A549 (cell line): ENCODE data around the gene FHIT. TPM values are rescaled to one million over a fixed set of nuclear protein-coding genes. Genes with fewer than 3 reads are reported as not detected.

Experiments
- ATAC-seq, 2 experiments: fragments of 200-7000 bp in 1 of 2; fragments of >200 bp in 1 of 2; cut with Nextera tagmentation in 1 of 2; cut with Tn5 transposase in 1 of 2; 3 replicates each; pipeline versions ENCODE4 v1.8.0 to v1.9.1; 2018 to 2020; ENCODE audit warnings: mild to moderate bottlenecking in 1 of 2, moderate library complexity in 1 of 2
- CTCF ChIA-PET: fragments of 300-600 bp; sonication (Branson Sonifier 250); formaldehyde crosslinking; extraction: SDS; loops from one replicate; lab custom pipeline; 2021; ENCODE audit warnings: antibody characterized with exemption, inconsistent platforms; lab: Yijun Ruan, JAX
- POLR2A ChIA-PET: fragments of 350-600 bp; formaldehyde crosslinking; extraction: SDS; loops from one replicate; lab custom pipeline; 2021; ENCODE audit warnings: antibody characterized with exemption, inconsistent platforms; lab: Yijun Ruan, JAX
- DNase-seq, 2 experiments: peaks; one replicate each; pipeline versions ENCODE4 v3.0.0 to v3.0.0-alpha.2; 2011 to 2016; ENCODE audit warnings: low read depth in 1 of 2, low spot score in 1 of 2
- FAIRE-seq: peaks from 2 replicates; lab custom pipeline; 2011; peaks lifted over from hg19 to GRCh38; lab: Jason Lieb, UNC
- H3K27ac ChIP-seq, 2 experiments: fragments of >200 bp; sonication (Bioruptor Twin); formaldehyde crosslinking; 3 replicates each; pipeline ENCODE4 v1.5.1; 2016 to 2017
- H3K4me1 ChIP-seq: fragments of >200 bp; sonication (Bioruptor Twin); formaldehyde crosslinking; 3 replicates; pipeline ENCODE4 v1.6.1; 2016
- H3K4me2 ChIP-seq: fragments of >200 bp; sonication (Bioruptor Twin); formaldehyde crosslinking; 3 replicates; pipeline ENCODE4 v1.6.1; 2016
- H3K4me3 ChIP-seq: fragments of >200 bp; sonication (Bioruptor Twin); formaldehyde crosslinking; 3 replicates; pipeline ENCODE4 v1.5.1; 2016
- H3K9me3 ChIP-seq: fragments of >200 bp; sonication (Bioruptor Twin); formaldehyde crosslinking; 3 replicates; pipeline ENCODE4 v1.6.1; 2016
- BHLHE40 ChIP-seq: IDR thresholded peaks from 2 replicates; pipeline ENCODE4 v1.6.1; 2012; ENCODE audit warnings: low read depth, low read length, inconsistent platforms
- CBX2 ChIP-seq: fragments of 200-600 bp; sonication (generic); IDR thresholded peaks from 2 replicates; pipeline ENCODE4 v1.6.1; 2016; ENCODE audit warnings: low read depth, mild to moderate bottlenecking, borderline replicate concordance
- CBX8 ChIP-seq: fragments of 200-600 bp; sonication (generic); IDR thresholded peaks from 2 replicates; pipeline ENCODE4 v1.6.1; 2016
- CEBPB ChIP-seq, 2 experiments: fragments of >200 bp in 1 of 2; sonication (Bioruptor Twin) in 1 of 2; formaldehyde crosslinking in 1 of 2; IDR thresholded peaks; 2 replicates each; pipeline ENCODE4 v1.6.1; 2012 to 2016
- EHF ChIP-seq: fragments of 250-450 bp; sonication (Bioruptor Pico); IDR thresholded peaks from 2 replicates; pipeline ENCODE4 v1.5.0; 2020; ENCODE audit warnings: mild to moderate bottlenecking
- FOSB ChIP-seq: fragments of 250-450 bp; sonication (Bioruptor Pico); IDR thresholded peaks from 2 replicates; pipeline ENCODE4 v1.5.0; 2020; ENCODE audit warnings: mild to moderate bottlenecking, moderate library complexity
- GATA3 ChIP-seq: IDR thresholded peaks from 2 replicates; pipeline ENCODE4 v1.6.1; 2012; ENCODE audit warnings: borderline replicate concordance
- HDAC2 ChIP-seq: fragments of 200-600 bp; sonication (generic); IDR thresholded peaks from 2 replicates; pipeline ENCODE4 v1.6.1; 2016
- HEYL ChIP-seq: fragments of 250-450 bp; sonication (Bioruptor Pico); IDR thresholded peaks from 2 replicates; pipeline ENCODE4 v1.8.0; 2021; ENCODE audit warnings: mild to moderate bottlenecking, moderate library complexity
- HOXA7 ChIP-seq: fragments of 250-450 bp; sonication (Bioruptor Pico); IDR thresholded peaks from 2 replicates; pipeline ENCODE4 v1.5.0; 2020; ENCODE audit warnings: mild to moderate bottlenecking, moderate library complexity
- JUN ChIP-seq, 2 experiments: fragments of >200 bp; sonication (Bioruptor Twin); formaldehyde crosslinking; IDR thresholded peaks; 2 replicates in 1 of 2; 3 replicates in 1 of 2; pipeline ENCODE4 v1.6.1; 2016 to 2017
- JUNB ChIP-seq: fragments of >200 bp; sonication (Bioruptor Twin); formaldehyde crosslinking; IDR thresholded peaks from 2 replicates; pipeline ENCODE4 v1.6.1; 2016
- KDM1A ChIP-seq: fragments of 200-600 bp; sonication (generic); IDR thresholded peaks from 2 replicates; pipeline ENCODE4 v1.6.1; 2016; ENCODE audit warnings: low read depth, mild to moderate bottlenecking
- KDM5A ChIP-seq: fragments of 200-600 bp; sonication (generic); IDR thresholded peaks from 2 replicates; pipeline ENCODE4 v1.6.1; 2016; ENCODE audit warnings: antibody characterized with exemption, mild to moderate bottlenecking
- MAFK ChIP-seq: fragments of 450-650 bp; IDR thresholded peaks from 2 replicates; pipeline ENCODE4 v1.6.1; 2014; ENCODE audit not compliant: partially characterized antibody
- NR3C1 ChIP-seq: fragments of >200 bp; sonication (Bioruptor Twin); formaldehyde crosslinking; IDR thresholded peaks from 3 replicates; pipeline ENCODE4 v1.6.1; 2017
- POLR2AphosphoS2 ChIP-seq: conservative IDR thresholded peaks from 2 replicates; pipeline ENCODE4 v1.6.1; 2012; ENCODE audit warnings: low read length, improper control_type of control experiment, inconsistent platforms
- SREBF2 ChIP-seq: fragments of 450-650 bp; IDR thresholded peaks from 2 replicates; pipeline ENCODE4 v1.6.1; 2014; ENCODE audit warnings: mild to moderate bottlenecking, moderate library complexity
- ZC3H11A ChIP-seq: fragments of 450-650 bp; IDR thresholded peaks from 2 replicates; pipeline ENCODE4 v1.6.1; 2014; ENCODE audit warnings: antibody characterized with exemption, mild to moderate bottlenecking
- ZFP36 ChIP-seq: fragments of 450-650 bp; IDR thresholded peaks from 2 replicates; pipeline ENCODE4 v1.6.1; 2014; ENCODE audit warnings: borderline replicate concordance; ENCODE audit not compliant: partially characterized antibody
- ZSCAN20 ChIP-seq: fragments of 250-450 bp; sonication (Bioruptor Pico); IDR thresholded peaks from 2 replicates; pipeline ENCODE4 v1.8.0; 2022; ENCODE audit warnings: mild to moderate bottlenecking, moderate library complexity
- WGBS: methylation state at CpG from one replicate; pipeline ENCODE4 v1.1.6; 2017; ENCODE audit errors: missing lambda C conversion rate; 5-methylcytosine and 5-hydroxymethylcytosine counted together
- polyA plus RNA-seq, 4 experiments: library from polyadenylated mRNA; depleted of rRNA in 3 of 4; stranded (reverse); fragments of >200 nt; fragmentation: RNase III in 1 of 4; extraction: RNeasy Plus Mini Kit Qiagen cat#74134 plus additional on column Dnase treatment in 1 of 4; gene quantifications; 2 replicates in 3 of 4; 3 replicates in 1 of 4; pipeline ENCODE4 v1.2.3, GENCODE V29; 2011 to 2017
- TF ChIP-seq, protein P1 (sequence below): fragments of 450-650 bp; IDR thresholded peaks from 2 replicates; pipeline ENCODE4 v1.6.1; 2014; ENCODE audit warnings: antibody characterized with exemption
- TF ChIP-seq, protein P2 (sequence below): fragments of 250-450 bp; sonication (Bioruptor Pico); IDR thresholded peaks from 2 replicates; pipeline ENCODE4 v1.5.0; 2021; ENCODE audit warnings: mild to moderate bottlenecking, moderate library complexity, borderline replicate concordance
- TF ChIP-seq, protein P3 (sequence below): fragments of >200 bp; sonication (Bioruptor Twin); formaldehyde crosslinking; IDR thresholded peaks from 3 replicates; pipeline ENCODE4 v1.5.1; 2016
- TF ChIP-seq, protein P4 (sequence below): fragments of 200-600 bp; sonication (generic); IDR thresholded peaks from 2 replicates; pipeline ENCODE4 v1.6.1; 2016; ENCODE audit warnings: antibody characterized with exemption, mild to moderate bottlenecking, moderate library complexity

Gene FHIT
- polyA plus RNA-seq, 2 of the 4 experiments (the other 2 are of a cell fraction): 0.76 to 0.92 TPM

DNA sequence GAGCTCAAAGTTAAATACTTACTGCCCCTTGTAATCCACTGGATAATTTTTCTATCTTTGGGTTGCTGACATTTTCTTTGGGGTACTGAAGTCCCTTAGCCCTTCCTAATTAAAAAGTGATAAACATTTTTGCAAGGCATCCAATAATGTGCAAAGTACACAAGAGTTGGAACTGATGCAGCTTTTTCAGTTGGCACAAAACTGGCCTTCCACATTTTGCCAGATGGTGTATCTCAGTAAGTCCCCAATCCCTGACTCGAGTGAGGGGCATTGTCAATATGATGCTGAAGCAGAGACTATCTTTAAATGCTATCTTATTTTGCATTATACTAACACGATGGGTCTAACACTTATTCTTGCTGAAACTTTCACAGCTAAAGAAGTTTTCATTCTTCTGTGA is 27.8 kb downstream of the FHIT start:
- POLR2A ChIA-PET: no interaction called here
- no peak overlapping the region for H3K27ac ChIP-seq
- 44% methylated on average over 2 of the region's 2 CpGs for WGBS
- H3K4me1 ChIP-seq: no peaks in the 10 kb centered on the region
- no peak for FAIRE-seq
- CTCF ChIA-PET: no interaction called here
- no peaks in the 10 kb centered on the region for H3K9me3 ChIP-seq
- TF ChIP-seq ZSCAN20: no peak
- no peak for TF ChIP-seq CEBPB (IDR thresholded peaks at IDR 0.05)
- TF ChIP-seq HDAC2: no peak
- TF ChIP-seq, protein P1, sequence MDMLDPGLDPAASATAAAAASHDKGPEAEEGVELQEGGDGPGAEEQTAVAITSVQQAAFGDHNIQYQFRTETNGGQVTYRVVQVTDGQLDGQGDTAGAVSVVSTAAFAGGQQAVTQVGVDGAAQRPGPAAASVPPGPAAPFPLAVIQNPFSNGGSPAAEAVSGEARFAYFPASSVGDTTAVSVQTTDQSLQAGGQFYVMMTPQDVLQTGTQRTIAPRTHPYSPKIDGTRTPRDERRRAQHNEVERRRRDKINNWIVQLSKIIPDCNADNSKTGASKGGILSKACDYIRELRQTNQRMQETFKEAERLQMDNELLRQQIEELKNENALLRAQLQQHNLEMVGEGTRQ: no peak
- TF ChIP-seq, protein P2, sequence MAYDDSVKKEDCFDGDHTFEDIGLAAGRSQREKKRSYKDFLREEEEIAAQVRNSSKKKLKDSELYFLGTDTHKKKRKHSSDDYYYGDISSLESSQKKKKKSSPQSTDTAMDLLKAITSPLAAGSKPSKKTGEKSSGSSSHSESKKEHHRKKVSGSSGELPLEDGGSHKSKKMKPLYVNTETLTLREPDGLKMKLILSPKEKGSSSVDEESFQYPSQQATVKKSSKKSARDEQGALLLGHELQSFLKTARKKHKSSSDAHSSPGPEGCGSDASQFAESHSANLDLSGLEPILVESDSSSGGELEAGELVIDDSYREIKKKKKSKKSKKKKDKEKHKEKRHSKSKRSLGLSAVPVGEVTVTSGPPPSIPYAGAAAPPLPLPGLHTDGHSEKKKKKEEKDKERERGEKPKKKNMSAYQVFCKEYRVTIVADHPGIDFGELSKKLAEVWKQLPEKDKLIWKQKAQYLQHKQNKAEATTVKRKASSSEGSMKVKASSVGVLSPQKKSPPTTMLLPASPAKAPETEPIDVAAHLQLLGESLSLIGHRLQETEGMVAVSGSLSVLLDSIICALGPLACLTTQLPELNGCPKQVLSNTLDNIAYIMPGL: no peak
- TF ChIP-seq CBX8: no peak
- no peak for TF ChIP-seq FOSB (CRISPR knock-in tag)
- no peak for TF ChIP-seq EHF (CRISPR knock-in tag)
- TF ChIP-seq, protein P3, sequence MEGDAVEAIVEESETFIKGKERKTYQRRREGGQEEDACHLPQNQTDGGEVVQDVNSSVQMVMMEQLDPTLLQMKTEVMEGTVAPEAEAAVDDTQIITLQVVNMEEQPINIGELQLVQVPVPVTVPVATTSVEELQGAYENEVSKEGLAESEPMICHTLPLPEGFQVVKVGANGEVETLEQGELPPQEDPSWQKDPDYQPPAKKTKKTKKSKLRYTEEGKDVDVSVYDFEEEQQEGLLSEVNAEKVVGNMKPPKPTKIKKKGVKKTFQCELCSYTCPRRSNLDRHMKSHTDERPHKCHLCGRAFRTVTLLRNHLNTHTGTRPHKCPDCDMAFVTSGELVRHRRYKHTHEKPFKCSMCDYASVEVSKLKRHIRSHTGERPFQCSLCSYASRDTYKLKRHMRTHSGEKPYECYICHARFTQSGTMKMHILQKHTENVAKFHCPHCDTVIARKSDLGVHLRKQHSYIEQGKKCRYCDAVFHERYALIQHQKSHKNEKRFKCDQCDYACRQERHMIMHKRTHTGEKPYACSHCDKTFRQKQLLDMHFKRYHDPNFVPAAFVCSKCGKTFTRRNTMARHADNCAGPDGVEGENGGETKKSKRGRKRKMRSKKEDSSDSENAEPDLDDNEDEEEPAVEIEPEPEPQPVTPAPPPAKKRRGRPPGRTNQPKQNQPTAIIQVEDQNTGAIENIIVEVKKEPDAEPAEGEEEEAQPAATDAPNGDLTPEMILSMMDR: no peak
- H3K4me2 ChIP-seq: no peak overlapping the region
- H3K4me3 ChIP-seq: no peak overlapping the region
- DNase-seq: no peak
- no peak for ATAC-seq

DNA sequence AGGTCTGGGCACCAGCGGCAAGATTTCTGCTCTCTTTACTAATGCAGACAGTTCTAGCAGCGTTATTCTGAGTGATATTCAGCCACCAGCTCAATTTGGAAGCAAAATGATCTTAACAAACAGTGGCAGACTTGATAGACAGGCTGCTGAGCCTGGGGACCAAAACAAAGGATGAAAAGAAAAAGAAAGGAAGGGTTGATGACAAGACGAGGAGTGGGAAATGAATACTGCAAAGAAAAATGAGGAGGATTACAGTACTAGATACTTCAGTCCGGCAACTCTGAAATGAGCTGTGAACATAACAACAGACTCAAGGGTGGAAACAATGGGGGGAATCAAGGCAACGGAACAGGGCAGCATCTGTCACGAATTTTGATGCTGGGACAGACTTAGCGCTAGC is 28.8 kb downstream of the FHIT start:
- WGBS: 52% methylated on average over 7 of the region's 7 CpGs
- Histone ChIP-seq H3K4me2 (no peak overlapping the region), H3K27ac (no peak overlapping the region), H3K4me1 (no peaks in the 10 kb centered on the region), H3K9me3 (no peaks in the 10 kb centered on the region), H3K4me3 (no peak overlapping the region)
- ATAC-seq: no peak
- no peak for TF ChIP-seq HEYL (CRISPR knock-in tag)
- no peak for TF ChIP-seq JUNB
- no peak for DNase-seq
- POLR2A ChIA-PET: no interaction called here
- FAIRE-seq: no peak
- CTCF ChIA-PET: no interaction called here

DNA sequence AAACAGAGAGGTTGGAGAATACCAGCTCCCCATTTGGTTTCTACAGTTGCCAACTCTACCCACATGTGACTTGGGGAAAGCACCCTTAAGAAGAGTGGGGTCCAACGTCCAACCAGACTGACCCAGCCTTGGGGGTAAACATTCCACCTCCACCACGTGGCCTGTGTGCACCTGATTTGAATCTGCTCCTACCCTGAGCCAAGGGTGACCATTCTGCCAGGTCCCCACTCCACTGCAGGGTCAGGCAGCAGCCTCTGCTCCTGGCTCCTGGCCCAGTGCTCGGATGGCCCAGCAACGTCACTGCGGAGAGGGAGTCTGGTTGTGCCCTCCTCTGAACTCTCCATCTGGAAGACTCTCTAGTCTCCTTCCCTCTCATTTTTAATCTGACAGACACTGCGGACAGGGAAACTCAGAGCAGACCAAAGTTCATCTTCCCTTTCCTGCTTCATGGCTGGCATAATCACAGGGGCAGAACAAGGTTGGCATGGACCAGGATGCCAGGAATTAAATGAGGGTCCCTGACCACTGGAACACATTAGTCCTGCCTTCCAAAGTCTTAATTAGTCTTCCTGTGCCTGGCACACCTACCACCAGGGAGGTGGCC is 29.4 kb downstream of the FHIT start:
- no peak overlapping the region for H3K4me3 ChIP-seq
- TF ChIP-seq HOXA7 (CRISPR knock-in tag) (no peak), MAFK (no peak), KDM1A (no peak), ZFP36 (no peak), KDM5A (no peak), BHLHE40 (no peak), NR3C1 (no peak), FOSB (CRISPR knock-in tag) (no peak), CBX2 (no peak), GATA3 (no peak), CEBPB (IDR thresholded peaks at IDR 0.05) (no peak), POLR2AphosphoS2 (no peak), ZC3H11A (no peak), JUN (IDR thresholded peaks at IDR 0.05) (no peak), SREBF2 (no peak)
- TF ChIP-seq, protein P4, sequence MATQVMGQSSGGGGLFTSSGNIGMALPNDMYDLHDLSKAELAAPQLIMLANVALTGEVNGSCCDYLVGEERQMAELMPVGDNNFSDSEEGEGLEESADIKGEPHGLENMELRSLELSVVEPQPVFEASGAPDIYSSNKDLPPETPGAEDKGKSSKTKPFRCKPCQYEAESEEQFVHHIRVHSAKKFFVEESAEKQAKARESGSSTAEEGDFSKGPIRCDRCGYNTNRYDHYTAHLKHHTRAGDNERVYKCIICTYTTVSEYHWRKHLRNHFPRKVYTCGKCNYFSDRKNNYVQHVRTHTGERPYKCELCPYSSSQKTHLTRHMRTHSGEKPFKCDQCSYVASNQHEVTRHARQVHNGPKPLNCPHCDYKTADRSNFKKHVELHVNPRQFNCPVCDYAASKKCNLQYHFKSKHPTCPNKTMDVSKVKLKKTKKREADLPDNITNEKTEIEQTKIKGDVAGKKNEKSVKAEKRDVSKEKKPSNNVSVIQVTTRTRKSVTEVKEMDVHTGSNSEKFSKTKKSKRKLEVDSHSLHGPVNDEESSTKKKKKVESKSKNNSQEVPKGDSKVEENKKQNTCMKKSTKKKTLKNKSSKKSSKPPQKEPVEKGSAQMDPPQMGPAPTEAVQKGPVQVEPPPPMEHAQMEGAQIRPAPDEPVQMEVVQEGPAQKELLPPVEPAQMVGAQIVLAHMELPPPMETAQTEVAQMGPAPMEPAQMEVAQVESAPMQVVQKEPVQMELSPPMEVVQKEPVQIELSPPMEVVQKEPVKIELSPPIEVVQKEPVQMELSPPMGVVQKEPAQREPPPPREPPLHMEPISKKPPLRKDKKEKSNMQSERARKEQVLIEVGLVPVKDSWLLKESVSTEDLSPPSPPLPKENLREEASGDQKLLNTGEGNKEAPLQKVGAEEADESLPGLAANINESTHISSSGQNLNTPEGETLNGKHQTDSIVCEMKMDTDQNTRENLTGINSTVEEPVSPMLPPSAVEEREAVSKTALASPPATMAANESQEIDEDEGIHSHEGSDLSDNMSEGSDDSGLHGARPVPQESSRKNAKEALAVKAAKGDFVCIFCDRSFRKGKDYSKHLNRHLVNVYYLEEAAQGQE: no peak
- H3K4me2 ChIP-seq: no peak overlapping the region
- CTCF ChIA-PET: no interaction called here
- POLR2A ChIA-PET: no interaction called here
- no peak for DNase-seq
- no peak for ATAC-seq
- H3K4me1 ChIP-seq: no peaks in the 10 kb centered on the region
- FAIRE-seq: no peak
- no peaks in the 10 kb centered on the region for H3K9me3 ChIP-seq
- WGBS: 62% methylated on average over 6 of the region's 6 CpGs
- no peak overlapping the region for H3K27ac ChIP-seq
